ENCODE measurements around the gene OR6T1.

The OR6T1 gene, protein sequence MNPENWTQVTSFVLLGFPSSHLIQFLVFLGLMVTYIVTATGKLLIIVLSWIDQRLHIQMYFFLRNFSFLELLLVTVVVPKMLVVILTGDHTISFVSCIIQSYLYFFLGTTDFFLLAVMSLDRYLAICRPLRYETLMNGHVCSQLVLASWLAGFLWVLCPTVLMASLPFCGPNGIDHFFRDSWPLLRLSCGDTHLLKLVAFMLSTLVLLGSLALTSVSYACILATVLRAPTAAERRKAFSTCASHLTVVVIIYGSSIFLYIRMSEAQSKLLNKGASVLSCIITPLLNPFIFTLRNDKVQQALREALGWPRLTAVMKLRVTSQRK

DNA sequence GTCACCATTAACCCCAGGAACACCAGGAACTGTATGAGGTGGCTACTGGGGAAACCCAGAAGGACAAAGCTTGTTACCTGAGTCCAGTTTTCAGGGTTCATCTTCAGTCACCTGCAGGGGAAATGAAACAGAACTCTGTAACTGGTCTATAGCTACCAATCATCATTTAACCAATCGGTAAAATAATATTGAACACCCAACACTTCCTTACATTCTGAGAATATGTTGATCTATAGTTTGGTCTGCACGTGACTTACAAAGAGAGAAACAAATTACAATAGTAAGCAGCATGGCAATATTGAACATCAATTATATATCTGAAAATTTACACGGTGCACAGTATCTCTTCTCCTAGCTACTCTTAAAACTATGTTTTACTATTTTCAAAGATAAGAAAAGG is at the start of gene OR6T1:
Gene OR6T1, minus strand, starts transcription at position 101 of the 400 bp plus-strand sequence. Its CDS starts 0 bp downstream, at position 101.
- DNase-seq: no peak

DNA sequence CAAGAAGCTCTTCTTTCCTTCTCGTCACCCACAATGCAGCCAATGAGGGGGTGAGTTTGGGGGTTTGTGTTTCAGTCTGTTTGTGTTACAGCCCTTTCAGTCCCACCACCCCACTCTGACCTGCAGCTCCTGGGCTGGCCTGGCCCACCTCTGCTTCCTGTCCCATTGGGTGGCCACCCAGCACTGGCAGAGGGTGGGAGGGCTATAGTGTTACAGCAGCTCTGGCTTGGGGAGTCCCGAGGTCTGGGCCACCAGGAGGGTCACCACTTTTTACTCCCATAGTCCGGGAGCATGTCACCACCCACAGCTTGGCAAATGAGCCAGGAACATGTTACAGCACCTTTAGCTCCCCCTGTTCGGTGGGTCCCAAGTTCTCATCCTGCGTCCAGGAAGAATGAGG is 35.7 kb upstream of the OR6T1 start:
- DNase-seq: no peak

DNA sequence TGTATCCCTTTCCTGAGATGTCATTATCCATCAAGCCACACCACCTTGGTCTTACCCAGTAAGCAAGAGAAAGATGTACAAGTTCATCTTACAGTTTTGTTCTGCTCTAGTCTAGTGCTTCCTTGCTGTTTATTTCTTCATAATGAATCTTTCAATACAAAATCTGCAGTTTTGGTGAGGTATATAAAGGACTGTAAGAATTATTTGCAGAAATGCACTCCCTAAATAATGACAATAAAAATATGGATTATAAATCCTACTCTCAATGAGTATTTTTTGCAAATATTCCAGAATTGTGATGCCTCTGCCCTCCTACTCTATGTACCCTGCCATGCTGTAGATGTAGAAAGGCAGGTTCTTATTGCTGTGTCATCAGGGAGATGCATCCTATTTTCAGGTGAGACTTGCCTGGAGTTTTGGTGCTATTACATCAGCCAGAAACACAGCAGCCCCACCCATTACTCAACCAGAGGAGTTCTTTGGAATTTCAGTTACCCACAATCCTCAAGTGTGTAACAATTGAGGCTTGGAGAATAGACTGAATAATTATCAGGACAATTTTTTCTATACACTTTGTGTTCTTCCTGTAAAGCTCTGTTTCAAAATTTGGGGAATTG is 34.2 kb upstream of the OR6T1 start, which contains the start of gene OR10S1:
Gene OR10S1, minus strand, starts transcription at position 51 of the 617 bp plus-strand sequence. CDS start 117 bp downstream, outside the sequence.
- no peak for DNase-seq

DNA sequence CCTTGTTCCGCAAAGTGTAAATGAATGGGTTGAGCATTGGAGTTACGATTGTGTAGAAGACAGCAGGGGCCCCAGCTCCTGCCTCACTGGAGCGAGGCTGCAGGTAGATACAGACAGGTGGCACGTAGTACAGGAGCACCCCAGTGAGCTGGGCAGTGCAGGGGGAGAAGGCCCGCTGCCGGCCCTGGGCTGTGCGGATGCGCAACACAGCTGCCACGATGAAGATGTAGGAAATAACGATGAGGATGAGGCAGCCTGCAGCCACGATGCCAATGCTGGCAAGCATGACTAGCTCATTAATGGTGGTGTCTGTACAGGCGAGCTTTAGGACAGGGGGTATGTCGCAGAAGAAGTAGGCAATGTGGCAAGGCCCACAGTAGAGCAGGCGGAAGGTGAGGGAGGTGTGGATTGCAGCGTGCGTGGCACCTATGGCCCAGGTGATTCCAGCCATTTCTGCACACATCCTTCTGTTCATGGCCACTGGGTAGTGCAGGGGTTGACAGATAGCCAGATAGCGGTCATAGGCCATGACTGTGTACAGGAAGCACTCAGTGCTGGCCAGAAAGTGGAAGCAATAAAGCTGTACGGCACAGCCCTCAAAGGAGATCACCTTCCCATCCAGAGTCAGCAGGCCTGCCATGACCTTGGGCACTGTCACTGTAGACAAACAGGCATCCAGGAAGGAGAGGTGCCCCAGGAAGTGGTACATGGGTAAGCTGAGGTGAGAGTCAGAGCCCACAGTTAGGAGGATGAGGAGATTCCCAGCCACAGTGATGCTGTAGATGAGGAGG is 33.3 kb upstream of the OR6T1 start:
- no peak for DNase-seq

DNA sequence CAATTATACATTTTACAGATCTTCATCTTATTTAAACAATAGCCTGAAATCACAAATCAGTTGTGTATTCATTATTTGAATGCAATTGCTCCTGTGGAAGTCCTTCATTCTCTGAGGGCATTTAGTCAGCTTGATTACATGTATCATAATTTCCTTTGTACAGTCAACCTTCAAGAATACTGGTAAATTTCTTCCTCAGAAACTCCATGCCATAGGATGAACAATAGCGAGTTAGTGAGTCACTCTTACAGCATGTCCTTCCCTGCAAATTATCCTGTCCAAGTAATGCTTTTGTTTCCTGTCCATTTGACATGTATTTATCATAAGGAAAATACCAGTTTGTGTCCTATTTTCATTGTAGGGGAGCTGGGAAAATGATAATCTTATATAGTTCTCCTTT is 30.2 kb upstream of the OR6T1 start:
- DNase-seq: no peak

DNA sequence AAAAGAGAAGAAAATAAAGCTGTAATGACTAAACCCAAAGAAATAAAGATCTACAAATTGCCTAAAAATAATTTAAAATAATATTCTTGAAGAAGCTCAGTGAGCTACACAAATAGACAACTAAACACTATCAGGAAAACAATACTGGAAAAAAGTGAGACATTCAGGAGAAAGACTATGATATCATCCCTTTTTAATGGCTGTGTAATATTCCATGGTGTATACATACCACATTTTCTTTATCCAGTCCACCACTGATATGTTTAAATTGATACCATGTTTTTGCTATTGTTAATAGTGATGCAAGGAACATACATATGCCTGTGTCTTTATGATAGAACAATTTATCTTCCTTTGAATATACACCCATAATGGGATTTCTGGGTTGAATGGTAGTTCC is 13.1 kb upstream of the OR6T1 start:
- DNase-seq: no peak

DNA sequence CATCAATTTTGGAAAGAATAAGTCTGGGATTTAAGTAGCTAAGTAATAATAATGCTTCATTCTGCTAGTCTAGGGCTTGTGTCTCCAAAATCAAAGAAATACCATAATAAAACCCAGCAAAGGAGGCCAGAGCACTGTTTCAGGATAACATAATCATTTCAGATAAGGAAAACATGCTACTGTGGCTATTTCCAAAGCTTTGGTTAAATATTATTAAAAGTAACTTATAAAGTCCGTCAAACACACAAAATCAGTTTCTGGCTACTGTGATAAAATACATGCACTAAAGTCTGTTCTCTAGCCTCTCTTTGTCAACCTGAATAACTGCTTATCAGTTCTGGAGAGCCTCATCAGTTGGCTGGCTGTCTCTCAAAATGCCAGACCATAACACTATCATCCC is 1.5 kb upstream of the OR6T1 start:
- DNase-seq: no peak

DNA sequence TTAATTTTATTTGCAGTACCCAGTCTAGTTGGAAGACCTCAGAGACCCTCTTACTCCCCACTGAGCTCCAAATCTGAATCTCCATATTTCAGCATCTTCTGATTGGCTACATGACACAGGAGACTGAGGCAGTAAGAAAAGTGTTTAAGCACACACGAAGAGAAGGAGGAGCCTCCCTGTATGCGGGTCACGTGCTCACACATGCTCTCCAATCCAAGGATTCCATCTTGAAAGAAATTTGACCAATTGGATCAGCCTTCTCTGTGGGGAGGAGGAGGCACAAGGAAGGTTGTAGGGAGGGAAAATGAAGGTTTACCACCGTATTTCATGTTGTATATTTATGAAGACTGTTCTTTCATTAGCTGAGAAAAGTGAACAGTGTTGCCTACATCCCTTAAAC is 1.2 kb downstream of the OR6T1 start:
- no peak for DNase-seq

DNA sequence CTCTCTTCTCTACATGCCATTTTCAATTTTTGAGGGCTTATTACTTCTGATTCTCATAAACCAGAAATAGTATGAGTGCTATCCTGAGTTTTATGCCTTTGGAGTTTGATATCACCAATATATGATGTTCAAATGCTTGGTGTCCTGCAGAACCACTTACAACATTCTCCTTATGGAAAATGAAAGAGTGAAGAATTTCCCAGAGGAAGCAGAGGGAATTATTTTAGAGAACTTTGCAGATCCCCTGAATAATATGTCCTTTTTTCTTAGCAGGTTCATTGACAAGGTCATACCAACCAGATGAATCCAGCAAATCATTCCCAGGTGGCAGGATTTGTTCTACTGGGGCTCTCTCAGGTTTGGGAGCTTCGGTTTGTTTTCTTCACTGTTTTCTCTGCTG is 4.3 kb downstream of the OR6T1 start, which contains the start of gene OR4D5:
Gene OR4D5, plus strand, starts transcription at position 301 of the 400 bp plus-strand sequence. Its CDS starts 0 bp downstream, at position 301.
- no peak for DNase-seq

DNA sequence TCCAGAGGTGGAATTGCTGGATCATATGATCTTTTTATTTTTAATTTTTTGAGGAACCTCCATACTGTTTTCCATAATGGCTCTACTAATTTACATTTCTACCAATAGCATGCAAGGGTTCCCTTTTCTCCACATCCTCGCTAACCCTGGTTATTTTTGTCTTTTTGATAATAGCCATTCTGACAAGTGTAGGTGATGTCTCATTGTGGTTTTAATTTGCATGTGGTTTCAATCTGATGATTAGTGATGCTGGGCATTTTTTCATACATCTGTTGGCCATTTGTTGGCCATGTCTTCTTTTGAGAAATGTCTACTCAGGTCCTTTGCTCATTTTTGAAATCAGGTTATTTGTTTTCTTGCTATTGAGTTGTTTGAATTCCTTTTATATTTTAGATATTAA is 19.6 kb downstream of the OR6T1 start:
- no peak for DNase-seq

DNA sequence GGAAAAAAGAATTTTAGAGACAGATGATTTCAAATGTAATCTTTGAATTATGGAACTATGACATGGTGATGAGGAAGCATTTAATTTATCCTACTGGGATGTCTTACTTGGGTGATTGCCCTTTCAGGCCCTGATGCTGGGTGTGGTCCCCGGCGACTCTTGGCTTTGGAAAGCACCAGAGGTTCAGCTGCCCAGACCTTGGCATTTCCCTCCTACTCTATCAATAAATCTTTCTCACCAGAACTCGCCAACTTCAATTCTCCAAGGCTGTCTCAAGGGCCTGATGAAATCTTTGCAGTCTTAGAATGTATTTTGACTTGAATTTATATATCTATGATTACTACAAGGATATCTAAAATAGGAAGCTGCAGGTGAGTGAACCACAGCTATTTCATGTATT is 22.7 kb downstream of the OR6T1 start:
- no peak for DNase-seq

DNA sequence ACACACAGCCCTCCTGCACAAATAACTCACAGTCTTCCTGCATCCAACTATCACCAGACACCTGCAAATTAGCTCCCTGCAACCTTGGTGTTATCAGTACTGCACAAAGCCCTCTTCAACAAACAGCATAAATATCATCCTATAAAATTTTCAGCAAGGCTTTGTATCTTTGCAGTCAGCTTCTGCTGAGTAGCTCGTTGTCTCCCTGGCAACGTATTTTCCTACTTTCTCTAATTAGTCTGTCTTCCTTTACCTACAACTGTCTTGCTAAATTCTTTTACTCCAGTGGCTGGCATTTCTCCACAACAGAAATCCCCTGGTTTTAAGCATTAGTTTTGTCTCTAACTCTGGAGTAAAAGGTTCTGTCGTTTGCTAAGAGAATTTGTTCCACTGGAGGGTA is 37.8 kb downstream of the OR6T1 start:
- no peak for DNase-seq

DNA sequence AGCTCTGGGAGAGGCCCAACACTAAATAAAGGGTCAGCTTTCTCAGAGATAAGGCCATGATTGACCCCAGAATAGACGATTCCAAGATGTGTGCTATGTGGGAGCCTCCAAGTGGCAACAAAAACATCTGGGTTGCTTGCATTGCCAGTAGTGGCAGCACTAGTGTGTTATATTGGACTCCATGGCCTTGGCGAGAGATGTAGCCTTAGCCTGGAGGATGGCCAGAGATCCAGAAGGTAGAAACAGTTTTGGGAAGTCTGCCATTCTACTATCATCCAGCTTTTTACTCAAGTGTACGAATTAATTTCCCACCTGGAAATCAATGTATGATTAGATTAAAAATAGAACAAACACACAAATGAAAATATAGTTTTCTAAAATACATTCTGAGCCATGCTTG is 38.7 kb downstream of the OR6T1 start:
- DNase-seq: no peak

DNA sequence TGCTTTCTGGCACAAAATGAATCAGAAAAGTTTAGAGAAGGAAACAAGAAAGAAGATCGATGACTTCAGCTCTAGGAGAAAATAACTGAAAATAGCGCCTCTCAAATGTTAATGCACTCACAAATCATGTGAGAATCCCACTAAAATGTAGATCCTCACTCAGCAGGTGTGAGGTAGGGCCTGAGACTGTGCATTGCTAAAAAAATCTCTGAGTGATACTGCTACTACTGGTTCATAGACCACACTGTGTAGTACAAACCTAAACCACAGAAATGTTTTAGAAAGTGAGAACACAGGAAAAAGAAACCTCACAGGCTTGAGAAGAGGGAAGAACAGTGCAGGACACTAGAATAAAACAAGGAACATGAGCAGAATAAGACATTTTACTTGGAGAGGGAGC is 39.7 kb downstream of the OR6T1 start:
- no peak for DNase-seq

DNA sequence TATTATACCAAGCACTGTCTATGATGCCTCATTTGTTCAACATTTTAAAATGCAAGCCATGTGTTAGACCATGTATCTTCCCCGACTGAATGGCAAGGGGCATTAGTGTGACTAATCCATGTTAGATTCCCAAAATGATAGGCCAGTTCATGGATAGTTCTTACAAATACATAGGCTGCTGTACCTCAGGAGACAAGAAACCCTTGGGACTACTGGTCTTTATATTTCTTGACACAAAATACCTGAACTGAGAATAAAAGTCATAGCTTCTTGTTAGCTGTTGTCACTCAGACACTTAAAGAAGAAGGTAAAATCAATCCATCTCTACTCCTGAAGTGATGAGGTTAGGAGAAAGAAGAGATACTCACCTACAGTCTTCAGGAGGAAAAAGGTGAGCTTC is 41.8 kb downstream of the OR6T1 start, which contains the start of gene OR8D4:
Gene OR8D4, plus strand, starts transcription at position 301 of the 400 bp plus-strand sequence. CDS start 4,265 bp downstream, outside the sequence.
- no peak for DNase-seq

DNA sequence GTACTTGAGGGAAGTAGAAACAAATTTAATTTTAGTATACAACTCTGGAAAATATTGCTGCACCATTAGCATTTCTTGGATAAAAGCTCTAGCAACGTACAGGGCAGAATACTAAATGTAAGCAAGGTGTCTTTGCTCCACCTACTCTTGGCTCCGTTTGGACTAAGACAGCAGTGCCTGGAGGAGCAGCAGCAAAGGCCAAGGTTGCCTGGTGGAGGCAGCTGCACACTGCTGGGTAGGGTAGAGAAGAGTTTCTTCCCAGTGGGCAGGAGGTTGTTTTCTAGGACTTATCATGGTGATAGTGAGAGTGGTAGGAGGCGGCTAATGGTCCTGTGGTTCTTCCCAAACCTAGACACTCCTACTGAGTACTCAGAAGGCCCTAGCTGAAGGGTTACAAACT is 43.8 kb downstream of the OR6T1 start:
- DNase-seq: no peak
